ENCODE data around the gene CPO.

- TF ChIP-seq SIN3A (IDR thresholded peaks at IDR 0.05; ENCODE audit: borderline replicate concordance, low read depth, low read length) (no peak), MAX (IDR thresholded peaks at IDR 0.05; ENCODE audit: low read depth) (no peak), CTCF (IDR thresholded peaks at IDR 0.05) (no peak), EZH2phosphoT487 (IDR thresholded peaks at IDR 0.05; ENCODE audit: borderline replicate concordance, low read depth) (no peak), RAD21 (IDR thresholded peaks at IDR 0.05; ENCODE audit: low read length) (no peak)
- TF ChIP-seq, protein P1, sequence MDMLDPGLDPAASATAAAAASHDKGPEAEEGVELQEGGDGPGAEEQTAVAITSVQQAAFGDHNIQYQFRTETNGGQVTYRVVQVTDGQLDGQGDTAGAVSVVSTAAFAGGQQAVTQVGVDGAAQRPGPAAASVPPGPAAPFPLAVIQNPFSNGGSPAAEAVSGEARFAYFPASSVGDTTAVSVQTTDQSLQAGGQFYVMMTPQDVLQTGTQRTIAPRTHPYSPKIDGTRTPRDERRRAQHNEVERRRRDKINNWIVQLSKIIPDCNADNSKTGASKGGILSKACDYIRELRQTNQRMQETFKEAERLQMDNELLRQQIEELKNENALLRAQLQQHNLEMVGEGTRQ (IDR thresholded peaks at IDR 0.05; ENCODE audit: borderline replicate concordance, low read depth, low read length): no peak
Observed at GRCh38 chr2:206974551-206974950, 35.2 kb downstream of the CPO start.
